Pancreas (tissue), 10 donors: ENCODE results near the gene TAS1R3. TPM values are rescaled to one million over a fixed set of nuclear protein-coding genes. Genes with fewer than 3 reads are reported as not detected.
A peak's percentile ranks its signal among the peaks of the same experiment; 100 is the strongest.

Source experiments
- ATAC-seq, 4 donors: fragments of 200-7000 bp; cut with Tn5 transposase; one replicate each; pipeline versions ENCODE4 v1.8.0 to v1.9.1; 2020; ENCODE audit warnings: mild to moderate bottlenecking in 4 of 4, moderate library complexity in 4 of 4
- DNase-seq, 6 donors: peaks; one replicate each; pipeline ENCODE4 v3.0.0-alpha.2; 2020
- FAIRE-seq: peaks from 2 replicates; lab custom pipeline; 2012; peaks lifted over from hg19 to GRCh38; lab: Jason Lieb, UNC
- H3K27ac ChIP-seq, 4 donors: fragments of 200-600 bp; sonication (generic); 1 replicate in 3 of 4; 2 replicates in 1 of 4; pipeline versions ENCODE4 v1.5.0 to v1.8.0; 2020
- H3K27me3 ChIP-seq, 4 donors: fragments of 200-600 bp; one replicate each; pipeline ENCODE4 v1.8.0; 2021
- H3K36me3 ChIP-seq, 3 donors: fragments of 200-600 bp; sonication (generic) in 1 of 3; one replicate each; pipeline versions ENCODE4 v1.5.0 to v1.8.0; 2020 to 2021
- H3K4me1 ChIP-seq, 3 donors: fragments of 200-600 bp; one replicate each; pipeline ENCODE4 v1.8.0; 2021
- H3K4me3 ChIP-seq, 4 donors: fragments of 200-600 bp; sonication (generic) in 2 of 4; one replicate each; pipeline versions ENCODE4 v1.5.0 to v1.8.0; 2020 to 2021
- H3K9me3 ChIP-seq, 4 donors: fragments of 200-600 bp; one replicate each; pipeline ENCODE4 v1.8.0; 2021
- CTCF ChIP-seq, 4 donors: fragments of 200-600 bp; sonication (generic) in 3 of 4; IDR thresholded peaks; one replicate each; pipeline versions ENCODE4 v1.5.0 to v1.8.0; 2021; ENCODE audit warnings: antibody characterized with exemption in 4 of 4
- WGBS, 2 donors: extraction: QIAGEN DNeasy Blood & Tissue Kit; methylation state at CpG; one replicate each; pipeline ENCODE4 v1.1.7; 2013; 5-methylcytosine and 5-hydroxymethylcytosine counted together
- intact Hi-C, 3 donors: fragments of 100-400 bp; cut with DNase I; formaldehyde crosslinking; loops; one replicate each; pipeline versions ENCODE4 v1.11.1 to v1.14.2; 2022
- polyA plus RNA-seq, 2 donors: library from polyadenylated mRNA; stranded (reverse); fragments of 200-250 nt; gene quantifications; one replicate each; pipeline ENCODE4 v1.2.3, GENCODE V29; 2013
- total RNA-seq, 6 donors: library from RNA; stranded (reverse); fragmentation: NEBNext Ultra II Directional in 4 of 6; extraction: Animal tissue kit (Norgen Biotek cat#: 25700) in 4 of 6; gene quantifications; one replicate each; pipeline versions ENCODE4 v1.2.1 to v1.2.4, GENCODE V29; 2021 to 2023
- donor health status: healthy with polysubstance abuse.
- donor health status: DM: no; HTN: no; CAD: no; lungs with moderate emphysema.
- donor health status: DM: no; HTN: no; CAD: no.
- donor health status: control.
- donor health status: control.
- donor health status: Bipolar disorder and iron deficiency.
- donor health status: DM: yes; HTN: yes; CAD: no.
- donor health status: DM: no; HTN: no; CAD: no.
- donor health status: DM: no; HTN: no; CAD: no.
- donor health status: DM: yes; HTN: yes; CAD: no.

The TAS1R3 gene
- total and polyA plus RNA-seq, 8 donors, result 0.04 to 0.41 (median 0.12) TPM

- Histone ChIP-seq H3K36me3 (peaks cover 0 to 9% (median 7%) of the 10 kb centered on the region in 3 donors), H3K4me1 (peaks cover 7 to 28% (median 24%) of the 10 kb centered on the region in 3 donors), H3K4me3 (peak overlapping the region; percentile 57 to 92 (median 84)), H3K27ac (peak overlapping the region in 3 of 4 donors; percentile 27 to 97 (median 41)), H3K9me3 (no peaks in the 10 kb centered on the region), H3K27me3 (no peaks in the 10 kb centered on the region)
- no peak for FAIRE-seq
- WGBS, 2 donors, result 1% methylated on average over 65 to 83 of the region's 83 CpGs
- no peak for TF ChIP-seq CTCF (IDR thresholded peaks at IDR 0.05)
- intact Hi-C loops, result no loop called here
- DNase-seq, result peak in 4 of 6 donors; percentile 40 to 77 (median 61)
- no peak for ATAC-seq
These were observed 23.7 kb upstream of the TAS1R3 start for GRCh38 chr1:1307261-1307922.

GRCh38 chr1:1307923-1308755 lies 22.9 kb upstream of the TAS1R3 start, which contains the start of the genes ACAP3 and PUSL1:
ACAP3 (minus strand) TSS chr1:1307930; CDS start chr1:1307815, 115 bp downstream.
PUSL1 (plus strand) TSS chr1:1308597; CDS start chr1:1308644, 47 bp downstream.
- peak; percentile 78 to 84 (median 81) for ATAC-seq
- WGBS, 2 donors, result 0% methylated on average over 52 to 130 of the region's 131 CpGs
- TF ChIP-seq CTCF (IDR thresholded peaks at IDR 0.05), result no peak
- H3K27ac ChIP-seq, result peak within 1 kb of the TSS; percentile 90 to 97 (median 94)
- peak; percentile 81 to 94 (median 89) for DNase-seq
- no peaks in the 10 kb centered on the region for H3K9me3 ChIP-seq
- H3K4me3 ChIP-seq, result peak within 1 kb of the TSS; percentile 57 to 92 (median 84)
- peaks cover 0 to 16% (median 8%) of the 10 kb centered on the region in 3 donors for H3K36me3 ChIP-seq
- peaks cover 7 to 28% (median 24%) of the 10 kb centered on the region in 3 donors for H3K4me1 ChIP-seq
- no peaks in the 10 kb centered on the region for H3K27me3 ChIP-seq
- intact Hi-C loops, result no loop called here
- FAIRE-seq, result no peak

GRCh38 chr1:1308756-1309250 lies 22.3 kb upstream of the TAS1R3 start:
- FAIRE-seq (no peak), ATAC-seq (peak; percentile 4 to 10 (median 6)), DNase-seq (peak in 3 of 6 donors; percentile 39 to 79 (median 71))
- WGBS, 2 donors, result 0 to 1% methylated on average over 33 to 66 of the region's 66 CpGs
- intact Hi-C loops, result no loop called here
- Histone ChIP-seq H3K27ac (peak overlapping the region; percentile 90 to 97 (median 94)), H3K36me3 (peaks cover 0 to 21% (median 13%) of the 10 kb centered on the region in 3 donors), H3K27me3 (no peaks in the 10 kb centered on the region), H3K4me3 (peak overlapping the region; percentile 56 to 92 (median 84)), H3K9me3 (no peaks in the 10 kb centered on the region), H3K4me1 (peaks cover 7 to 28% (median 24%) of the 10 kb centered on the region in 3 donors)
- no peak for TF ChIP-seq CTCF (IDR thresholded peaks at IDR 0.05)

- Histone ChIP-seq H3K9me3 (no peaks in the 10 kb centered on the region), H3K27ac (peak overlapping the region; percentile 90 to 97 (median 94)), H3K27me3 (no peaks in the 10 kb centered on the region), H3K4me1 (peaks cover 7 to 26% (median 24%) of the 10 kb centered on the region in 3 donors), H3K36me3 (peaks cover 0 to 27% (median 20%) of the 10 kb centered on the region in 3 donors), H3K4me3 (peak overlapping the region; percentile 56 to 92 (median 84))
- peak; percentile 2 to 10 (median 8) for ATAC-seq
- no peak for TF ChIP-seq CTCF (IDR thresholded peaks at IDR 0.05)
- no peak for FAIRE-seq
- intact Hi-C loops, result no loop called here
- DNase-seq, result peak in 4 of 6 donors; percentile 56 to 78 (median 66)
- 18 to 28% methylated on average over 54 to 57 of the region's 57 CpGs for WGBS, 2 donors
These were observed 21.6 kb upstream of the TAS1R3 start for GRCh38 chr1:1309251-1310108.
